Measurements from ENCODE around the gene PEA15. TPM values are rescaled to one million over a fixed set of nuclear protein-coding genes. Genes with fewer than 3 reads are reported as not detected.

The PEA15 gene
- total RNA-seq, 2 experiments from 2014 or later = 22.3 to 30.5 TPM

GRCh38 chr1:160227561-160227960 lies 22.4 kb downstream of the PEA15 start:
- Histone ChIP-seq H3K36me3 (ENCODE audit: insufficient read depth, low read length) (peaks cover 97% of the 10 kb centered on the region), H2AFZ (ENCODE audit: low read length) (no peak overlapping the region), H3K79me2 (ENCODE audit: insufficient read depth, low read depth, low read length) (no peaks in the 10 kb centered on the region), H3K4me2 (ENCODE audit: low read length) (no peak overlapping the region), H3K4me3 (ENCODE audit: low read depth, low read length, poor library complexity, severe bottlenecking) (no peak overlapping the region), H3K4me1 (ENCODE audit: insufficient read depth, low read length, poor library complexity, severe bottlenecking) (no peaks in the 10 kb centered on the region), H3K27ac (ENCODE audit: low read depth, low read length, poor library complexity, severe bottlenecking) (no peak overlapping the region), H3K9me2 (ENCODE audit: insufficient read depth, low read length) (no peaks in the 10 kb centered on the region), H3K9me3 (ENCODE audit: low read length) (no peaks in the 10 kb centered on the region), H4K20me1 (ENCODE audit: insufficient read depth, low read length) (no peaks in the 10 kb centered on the region)
- CTCF ChIA-PET (ENCODE audit: unreplicated experiment) = interaction anchor here (0.8 kb wide), 1 partner anchor 11 kb away, joined by 3 read pairs; no protein-coding TSS in a partner anchor
- intact Hi-C loops (cut with micrococcal nuclease; ENCODE audit: unreplicated experiment) = no loop called here
- no TSS peak for BruUV-seq (replicated peaks)
- DNase-seq (ENCODE audit: low spot score) = no peak
- POLR2A ChIA-PET = interaction anchor here (1.0 to 1.4 kb wide), 2 partner anchors 9 to 14 kb away, joined by 3 to 4 read pairs; no protein-coding TSS in a partner anchor
- no peak for TF ChIP-seq EZH2phosphoT487 (IDR thresholded peaks at IDR 0.05; ENCODE audit: borderline replicate concordance, low read depth, low read length)
- no peak for TF ChIP-seq CTCF (conservative IDR thresholded peaks at IDR 0.05; ENCODE audit: low read length)

- BruUV-seq (replicated peaks) = no TSS peak
- Histone ChIP-seq H3K9me2 (ENCODE audit: insufficient read depth, low read length) (no peaks in the 10 kb centered on the region), H3K4me3 (ENCODE audit: low read depth, low read length, poor library complexity, severe bottlenecking) (no peak overlapping the region), H3K36me3 (ENCODE audit: insufficient read depth, low read length) (peaks cover 96% of the 10 kb centered on the region), H3K27ac (ENCODE audit: low read depth, low read length, poor library complexity, severe bottlenecking) (no peak overlapping the region), H4K20me1 (ENCODE audit: insufficient read depth, low read length) (no peaks in the 10 kb centered on the region), H3K79me2 (ENCODE audit: insufficient read depth, low read depth, low read length) (no peaks in the 10 kb centered on the region), H3K4me1 (ENCODE audit: insufficient read depth, low read length, poor library complexity, severe bottlenecking) (no peaks in the 10 kb centered on the region), H3K9me3 (ENCODE audit: low read length) (no peaks in the 10 kb centered on the region), H3K4me2 (ENCODE audit: low read length) (no peak overlapping the region), H2AFZ (ENCODE audit: low read length) (no peak overlapping the region)
- intact Hi-C loops (cut with micrococcal nuclease; ENCODE audit: unreplicated experiment) = no loop called here
- CTCF ChIA-PET (ENCODE audit: unreplicated experiment) = no interaction called here
- POLR2A ChIA-PET = interaction anchor here (0.6 to 2.6 kb wide), 5 partner anchors 8 to 751 kb away, joined by 3 to 7 read pairs (median 3); no protein-coding TSS in a partner anchor
- TF ChIP-seq CTCF (conservative IDR thresholded peaks at IDR 0.05; ENCODE audit: low read length) (no peak), EZH2phosphoT487 (IDR thresholded peaks at IDR 0.05; ENCODE audit: borderline replicate concordance, low read depth, low read length) (no peak)
- no peak for DNase-seq (ENCODE audit: low spot score)
Observed at GRCh38 chr1:160228431-160228830, 23.2 kb downstream of the PEA15 start.

- TF ChIP-seq EZH2phosphoT487 (IDR thresholded peaks at IDR 0.05; ENCODE audit: borderline replicate concordance, low read depth, low read length) = no peak
- intact Hi-C loops (cut with micrococcal nuclease; ENCODE audit: unreplicated experiment) = no loop called here
- H3K79me2 ChIP-seq (ENCODE audit: insufficient read depth, low read depth, low read length) = no peaks in the 10 kb centered on the region
- BruUV-seq (replicated peaks) = no TSS peak
- no peak overlapping the region for H3K27ac ChIP-seq (ENCODE audit: low read depth, low read length, poor library complexity, severe bottlenecking)
- ChIA-PET CTCF (ENCODE audit: unreplicated experiment) (no interaction called here), POLR2A (interaction anchor here (0.6 to 1.7 kb wide), 5 partner anchors 11 to 29 kb away, joined by 3 to 8 read pairs (median 3); partner anchors contain the start of gene DCAF8)
- no peak overlapping the region for H3K4me3 ChIP-seq (ENCODE audit: low read depth, low read length, poor library complexity, severe bottlenecking)
- no peaks in the 10 kb centered on the region for H4K20me1 ChIP-seq (ENCODE audit: insufficient read depth, low read length)
- no peak overlapping the region for H2AFZ ChIP-seq (ENCODE audit: low read length)
- H3K4me2 ChIP-seq (ENCODE audit: low read length) = no peak overlapping the region
- no peaks in the 10 kb centered on the region for H3K9me2 ChIP-seq (ENCODE audit: insufficient read depth, low read length)
- DNase-seq (ENCODE audit: low spot score) = no peak
- H3K36me3 ChIP-seq (ENCODE audit: insufficient read depth, low read length) = peaks cover 93% of the 10 kb centered on the region
- H3K4me1 ChIP-seq (ENCODE audit: insufficient read depth, low read length, poor library complexity, severe bottlenecking) = no peaks in the 10 kb centered on the region
- no peaks in the 10 kb centered on the region for H3K9me3 ChIP-seq (ENCODE audit: low read length)
Observed at GRCh38 chr1:160232911-160233310, 27.7 kb downstream of the PEA15 start.
